Measurements from ENCODE around the gene GPC1.
A peak's percentile ranks its signal among the peaks of the same experiment; 100 is the strongest.

The GPC1 gene

DNA sequence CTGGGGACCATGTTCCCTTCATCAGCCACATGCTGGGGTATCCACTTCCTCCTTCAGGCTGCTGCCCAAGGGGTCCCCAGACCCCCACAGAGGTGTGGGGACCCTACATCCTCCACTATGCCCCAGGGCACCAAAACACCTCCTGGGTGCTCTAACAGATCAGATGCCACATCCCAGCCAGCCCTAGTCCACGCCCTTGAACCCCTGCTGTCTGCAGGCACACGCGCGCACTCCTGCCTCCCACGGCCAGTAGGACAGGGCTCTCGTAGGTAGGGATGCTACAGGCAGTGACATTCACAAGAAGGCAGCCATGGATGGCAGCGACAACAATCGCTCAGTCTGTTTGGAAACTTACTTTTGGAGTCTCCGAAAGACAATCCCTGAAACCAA is 3.0 kb upstream of the GPC1 start:
- no peak for DNase-seq (ENCODE audit: low read depth)

DNA sequence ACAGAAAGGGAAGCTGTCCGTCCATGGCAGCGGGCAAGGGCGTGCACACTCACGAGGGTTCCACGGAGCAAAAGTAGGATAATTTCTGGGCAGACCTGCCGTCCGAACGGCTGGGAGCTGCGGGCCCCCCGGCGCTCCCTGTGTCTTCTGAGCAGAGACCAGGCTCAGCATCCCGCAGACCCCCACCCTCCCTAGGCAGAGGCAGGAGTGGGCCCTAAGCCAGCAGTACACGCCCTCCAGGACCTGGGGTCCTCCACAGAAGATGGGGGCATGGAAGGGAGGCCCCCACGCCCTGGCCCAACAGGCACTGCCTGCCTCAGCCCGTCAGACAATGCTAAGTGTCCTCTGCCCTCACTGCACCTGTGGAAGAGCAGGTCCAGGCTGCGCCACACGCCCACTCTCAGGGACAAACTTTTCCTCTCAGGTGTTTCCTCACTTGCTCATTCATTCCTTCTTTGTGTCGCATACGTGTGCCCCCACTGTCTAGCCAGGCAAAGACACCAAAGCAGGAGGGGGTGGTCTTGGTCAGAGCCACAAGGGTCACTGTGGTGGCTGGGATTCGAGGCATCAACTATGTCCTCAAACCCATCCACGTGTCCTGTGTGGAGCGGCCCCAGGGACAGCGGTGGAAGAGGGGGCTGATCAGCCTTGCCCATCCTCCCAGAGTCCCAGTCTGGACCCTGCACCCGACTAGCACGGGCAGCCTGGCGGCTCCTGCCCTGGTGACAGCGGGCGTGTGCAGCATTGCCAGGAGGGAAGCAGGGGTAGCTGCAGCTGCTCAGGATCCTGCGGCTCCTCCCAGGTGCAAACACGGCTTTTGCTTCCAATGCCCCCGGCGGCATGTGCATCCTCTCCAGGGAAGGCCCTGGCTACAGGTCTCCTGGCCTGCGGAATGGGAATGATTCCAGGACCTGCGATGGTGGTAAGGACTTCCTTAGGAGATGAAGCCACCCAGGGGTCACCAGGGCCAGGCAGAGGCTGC is 2.4 kb upstream of the GPC1 start:
- DNase-seq (ENCODE audit: low read depth) = no peak

DNA sequence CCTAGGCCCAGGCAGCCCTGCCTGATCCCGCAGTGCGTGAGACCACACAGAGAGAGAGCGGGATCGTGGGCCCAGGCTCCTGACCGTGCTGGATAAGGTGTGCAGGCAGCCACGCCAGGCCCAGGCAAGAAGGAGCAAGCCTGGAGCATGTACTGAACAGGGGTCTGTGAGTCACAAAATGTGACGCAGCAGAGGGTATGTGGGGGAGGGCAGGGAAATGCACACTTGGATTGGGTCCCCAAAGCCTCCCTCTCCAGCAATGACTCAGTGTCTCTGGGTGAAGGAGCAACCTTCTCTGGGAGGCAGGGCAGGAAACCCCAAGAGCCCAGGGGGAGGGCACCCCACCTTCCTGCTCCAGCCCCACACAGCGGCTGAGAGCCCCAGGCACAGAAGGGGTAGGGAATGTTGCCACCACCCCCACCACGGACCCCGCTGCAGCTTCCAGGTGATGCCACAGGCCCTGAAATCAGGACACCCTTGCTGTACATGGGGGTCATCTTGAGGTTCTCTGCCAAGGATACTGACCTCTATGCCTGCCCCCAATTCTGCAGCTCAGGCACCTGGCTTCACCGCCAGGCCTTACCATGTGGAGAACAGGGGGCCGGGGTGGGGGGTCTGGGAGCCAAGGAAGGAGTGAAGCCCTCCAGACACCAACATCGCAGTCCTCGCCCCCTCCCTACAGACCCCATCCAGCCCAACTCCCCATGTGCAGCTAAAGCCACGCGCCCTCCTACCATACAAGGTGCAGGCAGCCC is 1.3 kb upstream of the GPC1 start:
- peak; percentile 62 for DNase-seq (ENCODE audit: low read depth)

DNA sequence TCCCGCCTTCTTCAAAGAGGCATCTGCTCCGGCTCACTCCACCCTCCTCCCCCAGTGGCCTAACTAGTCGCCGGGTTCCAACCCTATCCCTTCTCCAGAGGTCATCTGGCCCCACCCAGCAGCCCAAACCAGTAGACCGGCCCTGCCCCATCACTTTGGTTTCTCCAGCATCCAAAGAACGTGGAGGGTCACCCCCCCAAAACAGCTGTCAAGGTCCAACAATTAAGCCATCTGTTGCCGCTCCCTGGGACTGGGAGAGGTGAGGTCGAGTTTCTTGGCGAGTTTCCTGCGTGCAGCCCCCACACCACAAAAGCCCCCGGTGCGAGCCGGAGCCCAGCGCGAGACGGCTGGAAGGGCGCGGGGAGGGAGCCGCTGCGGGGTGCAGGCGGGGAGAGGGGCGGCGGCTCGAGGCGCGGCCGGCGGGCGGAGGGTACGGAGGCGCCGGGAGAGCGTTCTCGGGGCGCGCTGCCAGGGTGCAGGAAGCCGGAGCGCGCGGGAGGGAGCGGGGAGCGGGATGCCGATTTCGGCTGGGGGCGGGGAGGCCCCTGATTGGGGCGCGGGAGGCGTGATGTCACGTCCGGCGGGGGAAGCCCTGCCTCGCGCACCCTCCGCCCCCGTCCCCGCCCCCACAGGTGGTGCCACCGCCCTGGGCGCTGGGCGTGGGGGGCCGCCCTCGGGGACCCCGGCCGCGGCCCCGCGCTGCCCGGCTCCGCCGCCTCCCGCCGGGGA is 571 bp upstream of the GPC1 start:
- DNase-seq (ENCODE audit: low read depth) = no peak

DNA sequence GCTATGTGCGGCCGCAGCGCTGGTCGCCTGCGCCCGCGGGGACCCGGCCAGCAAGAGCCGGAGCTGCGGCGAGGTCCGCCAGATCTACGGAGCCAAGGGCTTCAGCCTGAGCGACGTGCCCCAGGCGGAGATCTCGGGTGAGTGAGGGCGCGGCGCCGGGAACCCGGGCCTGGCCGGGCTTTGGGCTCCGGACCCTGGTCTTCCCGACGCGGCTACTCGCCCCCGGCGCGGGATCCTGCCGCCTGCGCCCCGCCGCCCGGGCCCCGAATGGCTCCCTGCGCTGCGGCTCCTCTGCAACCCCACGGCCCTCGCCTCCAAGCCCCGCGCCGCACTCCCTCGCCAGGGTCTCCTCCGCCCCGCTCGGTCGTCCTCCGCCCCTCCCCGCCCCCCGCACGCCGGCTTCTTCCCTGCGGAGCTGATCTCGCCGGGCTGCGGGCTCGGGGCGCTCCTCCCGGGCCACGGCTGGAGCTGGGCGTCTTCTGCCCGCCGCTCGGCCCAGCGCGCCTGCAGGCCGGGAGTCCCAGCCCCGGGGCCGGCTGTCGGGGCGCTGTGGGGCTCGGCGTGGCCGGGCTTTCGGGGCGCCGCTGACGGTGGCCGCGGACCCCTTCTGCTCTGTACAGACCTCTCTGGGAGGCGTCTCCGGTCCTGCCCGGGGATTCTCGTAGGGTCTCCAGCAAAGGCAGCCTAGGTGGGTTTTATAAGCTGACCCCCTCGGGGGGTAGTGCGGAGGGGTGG is 652 bp downstream of the GPC1 start:
- no peak for DNase-seq (ENCODE audit: low read depth)

DNA sequence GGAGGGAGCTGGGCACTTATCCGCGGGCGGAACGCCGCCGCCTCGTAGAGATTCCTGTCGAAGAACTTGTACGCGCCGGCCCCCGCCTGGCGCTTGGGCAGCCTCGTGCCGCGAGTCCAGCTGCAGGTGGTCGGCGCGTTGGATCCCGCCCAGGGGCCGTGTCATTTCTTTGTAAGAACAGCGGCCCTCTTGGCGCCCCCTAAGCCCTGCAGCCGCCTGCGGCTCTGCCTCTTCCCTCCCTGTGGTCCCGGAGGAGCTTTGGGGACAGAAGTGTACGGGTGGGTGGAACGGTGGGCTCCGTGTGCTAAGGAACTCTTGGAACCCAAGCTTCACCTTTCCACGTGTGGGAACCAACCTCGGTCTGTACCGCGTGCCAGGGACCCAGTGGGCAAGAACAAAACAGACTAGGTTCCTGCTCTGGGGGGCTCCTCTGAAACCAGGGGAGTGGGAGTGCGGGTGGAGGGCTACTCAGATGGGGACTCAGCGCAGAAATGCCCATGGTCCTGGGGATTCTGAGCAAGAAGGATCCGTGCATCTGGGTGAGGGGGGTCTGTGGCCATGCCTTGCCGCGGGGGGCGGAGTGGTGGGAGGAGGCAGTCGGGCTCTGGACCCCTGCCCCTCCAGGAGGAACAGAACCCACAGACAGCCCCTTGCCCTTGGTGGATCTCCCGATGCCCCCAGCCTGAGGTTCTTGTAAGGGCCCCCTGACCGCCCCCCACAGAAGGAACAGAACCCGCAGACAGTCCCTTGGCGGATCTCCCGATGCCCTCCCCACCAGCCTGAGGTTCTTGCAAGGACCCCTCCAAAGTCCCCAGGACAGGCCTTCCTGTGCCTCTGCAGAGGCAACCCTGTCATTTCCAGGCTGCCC is 1.5 kb downstream of the GPC1 start:
- DNase-seq (ENCODE audit: low read depth) = no peak

DNA sequence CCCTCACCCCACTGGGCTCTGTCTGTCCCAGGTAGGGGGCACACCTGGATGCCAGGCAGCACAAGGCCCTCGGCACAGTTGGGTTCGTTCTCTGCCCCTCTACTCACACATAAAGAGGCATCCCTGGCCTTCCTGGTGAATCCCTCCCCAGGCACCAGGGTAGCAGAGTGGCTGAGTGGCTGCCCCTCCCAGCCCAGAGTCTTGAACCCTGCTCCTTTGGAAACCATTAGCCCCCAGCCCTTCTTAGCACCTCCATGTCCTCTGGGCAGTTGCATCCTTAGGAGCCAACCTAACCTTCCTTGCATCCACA is 2.0 kb downstream of the GPC1 start:
- no peak for DNase-seq (ENCODE audit: low read depth)

DNA sequence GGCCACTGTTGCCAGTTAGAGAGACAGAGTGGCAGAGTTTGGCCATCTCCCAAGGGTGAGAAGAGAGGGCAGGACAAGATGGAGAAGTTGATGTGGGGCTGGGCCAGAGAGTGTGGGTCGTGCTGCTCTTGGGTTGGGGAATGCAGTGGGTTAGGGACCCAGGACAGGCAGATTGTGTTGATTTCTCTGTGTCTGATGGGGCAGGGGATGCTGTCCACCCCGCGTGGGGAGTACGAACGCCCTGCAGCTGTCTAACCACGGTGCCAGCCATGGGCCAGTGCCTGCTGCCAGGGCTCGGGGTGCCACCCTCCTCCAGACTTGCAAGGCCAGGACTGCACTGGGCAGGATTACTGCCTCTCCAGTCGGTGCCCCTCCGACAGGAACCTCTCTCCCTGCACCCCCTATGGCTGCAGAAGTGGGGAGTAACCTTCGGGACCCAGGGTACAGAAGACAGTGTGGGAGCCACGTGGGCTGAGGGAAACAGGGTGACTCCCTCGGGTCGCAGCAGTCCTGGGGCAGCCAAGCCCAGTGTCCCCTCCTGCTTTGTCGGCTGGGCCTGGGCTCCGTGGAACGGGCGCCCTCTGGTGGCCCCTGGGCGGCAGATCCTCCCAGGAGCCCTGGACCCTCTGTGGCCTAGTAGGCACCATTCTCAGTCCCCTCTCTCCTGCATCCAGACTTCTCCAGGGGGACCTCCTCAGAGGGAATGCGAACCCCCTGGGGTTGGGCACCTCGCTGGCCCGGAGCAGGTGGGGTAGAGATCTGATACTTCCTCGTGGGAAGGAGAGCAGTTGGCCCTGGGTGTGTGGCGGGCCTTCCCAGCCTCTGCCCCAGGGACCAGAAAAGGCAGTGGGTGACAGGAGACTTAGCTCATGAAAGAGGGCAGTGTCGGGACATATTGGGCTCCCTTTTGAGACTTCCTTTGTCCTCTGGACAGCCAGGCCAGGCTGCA is 2.7 kb downstream of the GPC1 start:
- DNase-seq (ENCODE audit: low read depth) = no peak

DNA sequence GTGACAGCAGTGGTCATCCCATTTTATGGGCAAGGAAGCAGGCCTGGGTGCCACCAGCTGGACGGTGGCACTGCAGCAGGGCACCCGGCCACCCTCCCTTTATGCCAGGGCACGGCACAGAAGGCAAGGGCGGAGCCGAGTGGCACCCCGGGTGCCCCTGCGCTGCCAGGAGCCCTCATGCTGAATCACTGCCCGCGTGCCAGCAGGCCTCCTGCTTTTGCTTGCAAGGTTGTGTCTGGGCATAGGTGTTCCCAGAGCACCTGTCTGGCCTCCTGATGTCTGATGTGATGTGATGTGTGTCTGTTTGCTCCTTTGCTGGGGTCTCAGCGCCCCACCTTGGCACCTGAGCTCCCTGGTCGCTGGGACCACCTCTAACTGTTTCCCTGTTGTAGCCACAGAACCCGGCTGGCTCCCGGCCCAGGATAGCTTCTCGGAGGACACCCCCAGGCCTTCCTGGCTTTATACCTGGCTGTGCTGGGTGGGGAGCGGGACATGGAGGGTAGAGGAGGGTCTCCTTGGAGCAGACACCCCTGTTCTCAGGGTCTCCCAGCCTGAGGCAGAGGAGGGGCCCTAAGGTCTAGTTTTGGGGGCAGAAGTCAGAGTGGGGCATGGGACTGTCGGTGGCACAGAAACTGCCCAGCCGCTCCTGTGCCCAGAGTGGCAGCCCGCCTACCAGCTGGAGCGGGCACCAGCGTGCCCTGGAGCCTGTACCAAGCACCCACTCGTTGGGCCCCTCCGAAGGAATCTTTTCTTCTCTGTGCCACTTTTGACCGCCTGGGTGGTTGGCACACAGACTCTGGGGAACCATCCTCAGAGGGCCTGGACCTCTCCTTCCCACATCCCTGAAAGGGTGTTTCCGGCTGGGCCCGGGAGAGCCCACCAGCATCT is 3.6 kb downstream of the GPC1 start:
- no peak for DNase-seq (ENCODE audit: low read depth)

DNA sequence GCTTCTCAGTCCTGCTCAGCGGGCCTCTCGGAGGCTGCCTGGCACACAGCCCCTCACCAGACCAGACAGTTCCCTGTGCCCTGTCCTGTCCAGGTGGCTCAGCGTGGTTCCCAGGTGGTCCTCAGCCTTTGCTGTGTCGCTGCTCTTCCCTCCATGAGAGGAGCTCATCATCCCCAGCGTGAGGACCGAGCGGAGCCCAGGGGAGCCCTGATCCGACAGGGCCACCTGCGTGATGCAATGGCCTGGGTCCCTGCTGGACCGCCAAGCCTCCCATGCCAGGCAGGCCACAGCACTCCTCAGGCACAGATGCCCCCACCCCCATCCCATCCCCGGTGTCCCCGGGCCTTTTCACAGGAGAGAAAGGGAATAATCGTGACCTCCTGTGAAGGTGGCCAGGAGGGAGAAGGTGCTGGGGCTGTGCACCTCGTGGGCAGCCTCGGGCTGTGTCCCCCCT is 4.3 kb downstream of the GPC1 start:
- no peak for DNase-seq (ENCODE audit: low read depth)

DNA sequence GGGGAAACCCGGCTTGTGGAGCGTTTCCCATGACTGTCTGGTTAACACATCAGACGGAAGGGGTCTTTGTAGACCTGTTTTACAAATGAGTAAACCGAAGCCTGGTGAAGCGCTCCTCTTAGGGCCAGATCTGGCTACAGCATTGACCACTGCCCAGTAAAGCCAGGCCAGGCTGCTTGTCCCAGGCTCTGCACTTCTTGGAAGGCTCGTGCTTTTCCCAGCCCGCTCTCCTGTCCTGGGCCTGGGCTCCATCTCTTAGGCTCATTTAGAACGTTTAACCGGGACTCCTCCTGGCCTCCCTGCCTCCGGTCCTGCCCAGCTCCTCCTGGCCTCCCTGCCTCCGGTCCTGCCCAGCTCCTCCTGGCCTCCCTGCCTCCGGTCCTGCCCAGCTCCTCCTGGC is 4.8 kb downstream of the GPC1 start:
- DNase-seq (ENCODE audit: low read depth) = no peak

DNA sequence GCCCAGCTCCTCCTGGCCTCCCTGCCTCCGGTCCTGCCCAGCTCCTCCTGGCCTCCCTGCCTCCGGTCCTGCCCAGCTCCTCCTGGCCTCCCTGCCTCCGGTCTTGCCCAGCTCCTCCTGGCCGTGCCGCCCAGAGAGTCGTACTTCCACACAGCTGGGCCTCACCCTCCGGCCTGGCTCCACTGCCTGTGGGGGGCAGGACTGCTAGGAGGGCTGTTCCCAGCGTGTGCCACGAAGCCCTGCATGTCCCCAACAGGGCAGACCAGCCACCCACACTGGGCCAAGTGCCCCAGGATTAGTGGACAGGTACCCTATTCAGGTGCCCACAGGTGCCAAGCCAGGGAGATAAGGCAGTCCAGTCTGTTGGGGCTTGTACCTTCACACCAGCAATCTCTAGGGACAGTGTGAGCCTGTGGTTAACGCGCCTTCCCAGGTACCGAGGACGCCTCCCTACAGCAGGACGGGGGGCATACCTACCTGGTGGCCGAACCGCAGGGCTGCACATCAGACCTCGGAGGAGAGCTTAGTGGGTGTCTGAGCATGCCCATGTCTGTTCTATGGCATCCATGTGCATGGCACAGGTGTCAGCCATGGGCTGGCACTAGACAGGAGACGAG is 5.3 kb downstream of the GPC1 start:
- DNase-seq (ENCODE audit: low read depth) = no peak

DNA sequence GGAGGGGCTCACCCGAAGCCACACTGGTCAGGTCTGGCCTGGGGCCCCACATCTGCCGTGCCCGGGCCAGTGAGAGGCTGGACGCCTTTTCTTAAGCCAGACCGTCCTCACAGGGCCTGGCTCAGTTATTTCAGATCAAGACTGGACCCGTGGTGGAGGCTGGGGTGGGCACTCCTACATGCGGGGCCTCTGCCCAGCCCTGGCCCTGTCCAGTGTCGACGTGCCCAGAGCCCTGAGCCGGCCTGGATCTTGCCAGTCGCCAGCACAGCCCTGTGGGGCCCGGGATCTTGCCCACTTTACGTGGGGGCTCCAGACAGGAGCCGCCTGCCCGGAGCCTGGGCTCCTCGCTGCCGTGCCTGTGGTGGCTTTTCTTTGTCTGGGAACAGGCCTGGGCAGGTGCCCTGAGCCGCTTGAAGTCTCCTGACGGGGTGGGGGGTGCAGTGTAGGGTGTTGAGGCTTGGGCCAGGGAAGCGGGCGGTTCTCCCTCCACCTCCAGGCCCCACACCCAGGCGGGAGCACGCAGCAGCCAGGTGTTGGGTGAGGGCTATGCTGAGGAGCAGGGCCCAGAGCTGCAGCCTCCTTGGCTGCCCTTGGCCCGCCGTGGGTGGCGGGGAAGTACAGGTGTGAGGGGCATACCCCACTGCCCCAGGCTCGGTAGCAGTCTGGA is 6.0 kb downstream of the GPC1 start:
- no peak for DNase-seq (ENCODE audit: low read depth)

DNA sequence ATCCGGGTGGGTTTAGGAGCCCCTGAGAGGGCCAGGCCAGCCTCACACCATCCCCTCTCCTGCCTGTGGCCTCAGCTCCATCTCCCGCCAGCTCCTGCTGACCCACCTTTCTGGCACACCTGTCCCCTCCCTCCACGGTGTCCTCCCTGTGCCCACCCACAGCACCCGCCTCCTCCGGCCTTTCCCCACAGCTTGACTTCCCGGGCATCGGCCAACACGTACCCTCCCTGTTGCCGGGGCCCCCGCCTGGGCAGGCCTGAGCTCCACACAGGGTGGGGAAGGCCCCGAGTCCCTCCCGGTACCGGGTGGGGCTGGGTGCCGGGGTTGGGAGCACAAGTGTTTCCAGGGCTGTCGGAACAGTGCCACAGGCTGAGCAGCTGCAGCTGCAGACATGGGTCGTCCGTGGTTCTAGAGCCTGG is 6.5 kb downstream of the GPC1 start:
- DNase-seq (ENCODE audit: low read depth) = no peak

DNA sequence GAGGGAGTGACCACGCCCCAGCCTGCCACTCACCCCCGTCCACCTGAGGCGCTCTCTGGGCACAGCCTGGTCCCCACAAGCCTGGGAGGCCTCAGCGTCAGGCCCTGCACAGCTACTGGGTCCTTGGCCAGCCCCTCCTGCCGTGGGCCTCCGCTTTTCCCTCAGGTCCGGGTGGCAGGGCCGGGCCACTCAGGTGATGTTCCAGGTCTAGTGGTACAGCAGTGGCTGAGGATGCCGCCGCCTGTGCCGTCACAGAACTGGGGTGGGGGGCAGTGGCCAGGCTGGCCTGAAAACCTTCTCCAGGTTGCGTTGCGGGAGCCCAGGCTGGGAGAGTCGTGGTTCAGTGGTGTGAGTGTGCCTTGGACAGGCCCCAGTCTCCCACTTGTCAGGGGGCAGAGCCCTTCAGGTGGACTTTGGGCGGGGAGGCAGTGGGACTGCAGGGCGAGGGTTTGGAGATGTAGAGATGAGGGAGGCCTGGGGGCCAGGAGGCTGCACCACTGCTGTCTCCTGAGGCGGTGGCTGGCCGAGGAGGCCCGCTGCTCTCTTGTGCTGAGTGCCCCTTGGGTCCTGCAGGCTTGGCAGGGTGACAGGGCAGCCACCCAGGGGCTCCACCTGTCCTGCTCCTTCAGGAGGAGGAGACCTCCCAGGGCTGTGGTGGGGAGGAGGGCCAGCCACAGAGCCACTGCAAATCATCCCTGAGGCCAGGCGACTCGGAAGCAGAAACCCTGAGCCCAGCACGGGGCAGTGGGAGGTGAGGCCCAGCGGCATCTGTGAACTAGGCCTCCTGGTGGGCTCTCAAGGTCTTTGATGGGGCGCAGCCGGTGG is 7.6 kb downstream of the GPC1 start:
- no peak for DNase-seq (ENCODE audit: low read depth)

DNA sequence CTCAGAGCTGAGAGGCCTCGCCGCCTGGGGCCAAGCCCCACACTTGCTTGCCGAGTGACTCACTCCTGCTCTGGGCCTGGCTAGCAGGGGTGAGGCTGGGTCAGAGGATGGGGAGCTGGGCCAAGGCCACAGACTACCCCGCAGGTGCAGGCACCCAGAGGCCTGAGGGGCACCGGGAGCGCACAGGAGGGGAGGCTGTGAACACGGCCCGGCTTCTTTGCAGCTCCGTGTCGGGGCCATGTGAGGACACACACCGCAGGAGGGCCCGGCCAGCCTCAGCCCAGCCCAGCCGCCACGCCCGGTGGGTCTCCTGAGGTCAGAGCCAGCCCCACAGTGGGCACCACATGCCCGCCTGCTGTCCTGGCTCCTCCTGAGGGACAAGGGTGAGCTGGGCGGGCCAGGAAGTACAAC is 8.4 kb downstream of the GPC1 start:
- no peak for DNase-seq (ENCODE audit: low read depth)

DNA sequence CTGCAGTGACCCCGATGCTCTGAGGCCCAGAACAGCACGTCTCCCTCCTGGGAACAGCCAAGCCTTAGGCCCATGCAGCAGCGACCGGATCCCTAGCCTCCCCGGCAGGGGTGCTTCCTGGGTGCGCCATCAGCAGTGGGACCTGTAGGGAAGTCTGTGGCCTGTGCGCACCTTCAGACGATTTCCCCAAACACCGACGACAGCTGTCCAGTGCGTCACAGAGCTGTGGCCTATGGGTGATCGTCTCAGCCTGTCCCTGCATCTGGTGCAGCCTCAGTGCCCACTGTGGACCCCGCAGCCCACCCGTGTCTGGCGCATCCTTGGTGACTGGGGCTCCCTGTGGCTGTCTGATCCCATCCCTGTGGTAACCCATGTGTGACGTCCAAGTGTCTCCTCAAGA is 9.0 kb downstream of the GPC1 start:
- DNase-seq (ENCODE audit: low read depth) = no peak
